HG03442 (cell line): Measurements from ENCODE around the gene NFYA.
A peak's percentile ranks its signal among the peaks of the same experiment; 100 is the strongest.

Source experiments
- ATAC-seq: cut with Tn5 transposase; IDR thresholded peaks from one replicate; pipeline ENCODE4 v1.9.1; 2021; ENCODE audit warnings: mild to moderate bottlenecking, moderate library complexity; ENCODE audit not compliant: unreplicated experiment

Gene NFYA

GRCh38 chr6:41073203-41073967 is 611 bp downstream of the NFYA start:
- peak; percentile 19 for ATAC-seq

- ATAC-seq: no peak
Observed at GRCh38 chr6:41073968-41074691, 1.4 kb downstream of the NFYA start.

GRCh38 chr6:41074692-41075436 is 2.1 kb downstream of the NFYA start:
- ATAC-seq: no peak

- no peak for ATAC-seq
Observed at GRCh38 chr6:41075651-41076626, 3.2 kb downstream of the NFYA start.

GRCh38 chr6:41077536-41077935 is 4.8 kb downstream of the NFYA start:
- no peak for ATAC-seq

GRCh38 chr6:41078101-41078500 is 5.3 kb downstream of the NFYA start:
- ATAC-seq: no peak

GRCh38 chr6:41079080-41079479 is 6.3 kb downstream of the NFYA start:
- no peak for ATAC-seq

- ATAC-seq: no peak
Observed at GRCh38 chr6:41080621-41081020, 7.8 kb downstream of the NFYA start.

- no peak for ATAC-seq
Observed at GRCh38 chr6:41083072-41083471, 10.3 kb downstream of the NFYA start.

GRCh38 chr6:41085182-41085581 is 12.4 kb downstream of the NFYA start:
- no peak for ATAC-seq

GRCh38 chr6:41088451-41088850 is 15.7 kb downstream of the NFYA start:
- ATAC-seq: no peak

GRCh38 chr6:41090841-41091761 is 18.3 kb downstream of the NFYA start:
- no peak for ATAC-seq

- no peak for ATAC-seq
Observed at GRCh38 chr6:41092421-41093140, 19.8 kb downstream of the NFYA start.

- ATAC-seq: no peak
Observed at GRCh38 chr6:41093729-41094128, 21.0 kb downstream of the NFYA start.

GRCh38 chr6:41097467-41098090 is 24.8 kb downstream of the NFYA start:
- no peak for ATAC-seq

- ATAC-seq: no peak
Observed at GRCh38 chr6:41098366-41098765, 25.6 kb downstream of the NFYA start.

GRCh38 chr6:41100871-41101287 is 28.1 kb downstream of the NFYA start:
- no peak for ATAC-seq

- ATAC-seq: no peak
Observed at GRCh38 chr6:41103847-41104246, 31.1 kb downstream of the NFYA start.
